Adipose tissue (tissue), 3 donors: Measurements from ENCODE around the gene STH. TPM values are rescaled to one million over a fixed set of nuclear protein-coding genes. Genes with fewer than 3 reads are reported as not detected.
"Not testable (repeated sequence)": the region's sequence is repeated elsewhere in the genome, so short reads cannot be mapped to it uniquely, and the experiment has no call there.

Experiments
- H3K27ac ChIP-seq: one replicate; pipeline ENCODE4 v1.5.1; 2013; ENCODE audit warnings: low read depth, low read length
- WGBS, 3 donors: extraction: QIAGEN DNeasy Blood & Tissue Kit; methylation state at CpG; one replicate each; pipeline ENCODE4 v1.1.7; 2013; 5-methylcytosine and 5-hydroxymethylcytosine counted together
- polyA plus RNA-seq, 3 donors: library from polyadenylated mRNA; stranded (reverse); fragments of 200-250 nt; gene quantifications; one replicate each; pipeline ENCODE4 v1.2.3, GENCODE V29; 2013
- donor health status: healthy with polysubstance abuse.
- donor health status: Bipolar disorder and iron deficiency.
- donor health status: healthy.

STH gene, protein sequence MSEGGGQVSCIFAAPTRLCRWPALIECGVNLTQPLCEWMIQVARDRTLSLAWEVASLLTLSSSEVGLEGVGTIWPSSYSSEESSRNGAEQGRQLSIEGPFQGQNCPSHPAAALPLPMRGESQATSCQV
- polyA plus RNA-seq, result not detected

DNA sequence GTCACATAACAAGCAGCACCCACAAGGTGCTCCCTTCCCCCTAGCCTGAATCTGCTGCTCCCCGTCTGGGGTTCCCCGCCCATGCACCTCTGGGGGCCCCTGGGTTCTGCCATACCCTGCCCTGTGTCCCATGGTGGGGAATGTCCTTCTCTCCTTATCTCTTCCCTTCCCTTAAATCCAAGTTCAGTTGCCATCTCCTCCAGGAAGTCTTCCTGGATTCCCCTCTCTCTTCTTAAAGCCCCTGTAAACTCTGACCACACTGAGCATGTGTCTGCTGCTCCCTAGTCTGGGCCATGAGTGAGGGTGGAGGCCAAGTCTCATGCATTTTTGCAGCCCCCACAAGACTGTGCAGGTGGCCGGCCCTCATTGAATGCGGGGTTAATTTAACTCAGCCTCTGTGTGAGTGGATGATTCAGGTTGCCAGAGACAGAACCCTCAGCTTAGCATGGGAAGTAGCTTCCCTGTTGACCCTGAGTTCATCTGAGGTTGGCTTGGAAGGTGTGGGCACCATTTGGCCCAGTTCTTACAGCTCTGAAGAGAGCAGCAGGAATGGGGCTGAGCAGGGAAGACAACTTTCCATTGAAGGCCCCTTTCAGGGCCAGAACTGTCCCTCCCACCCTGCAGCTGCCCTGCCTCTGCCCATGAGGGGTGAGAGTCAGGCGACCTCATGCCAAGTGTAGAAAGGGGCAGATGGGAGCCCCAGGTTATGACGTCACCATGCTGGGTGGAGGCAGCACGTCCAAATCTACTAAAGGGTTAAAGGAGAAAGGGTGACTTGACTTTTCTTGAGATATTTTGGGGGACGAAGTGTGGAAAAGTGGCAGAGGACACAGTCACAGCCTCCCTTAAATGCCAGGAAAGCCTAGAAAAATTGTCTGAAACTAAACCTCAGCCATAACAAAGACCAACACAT lies at the start of gene STH:
STH (plus strand) TSS at position 264 of the 913 bp plus-strand sequence; CDS start at position 294, 30 bp downstream.
- no peak within 1 kb of the TSS for H3K27ac ChIP-seq
- 70 to 83% (median 81%) methylated on average over 8 of the region's 8 CpGs for WGBS, 3 donors

DNA sequence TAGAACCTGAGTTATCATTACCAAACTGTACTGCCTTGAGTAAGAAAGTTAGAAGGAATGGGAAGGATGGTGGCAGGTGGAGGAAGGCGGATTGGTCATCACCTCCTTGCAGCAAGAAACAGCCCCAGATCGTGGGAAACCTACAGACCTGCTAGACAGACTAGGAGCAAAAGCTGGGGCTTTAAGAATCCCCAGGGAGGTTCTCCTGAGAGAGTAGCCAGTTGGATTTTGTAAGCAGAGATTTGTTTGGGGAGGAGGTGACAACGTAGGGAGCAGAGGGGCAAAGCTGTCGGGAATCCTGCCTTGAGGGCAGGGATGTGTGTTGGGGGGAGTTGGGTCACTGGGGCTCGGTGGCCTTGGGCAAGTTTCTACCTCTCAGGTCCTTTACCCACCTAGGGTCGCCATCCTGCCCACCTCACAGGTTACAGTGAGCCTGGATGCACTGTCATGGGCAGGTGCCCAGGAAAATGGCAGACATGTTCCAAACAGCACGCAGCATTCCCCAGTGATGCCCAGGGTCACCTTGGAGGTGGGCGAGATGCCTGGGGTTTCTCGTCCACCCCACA lies 49.2 kb upstream of the STH start:
- 73 to 82% (median 79%) methylated on average over 9 of the region's 9 CpGs for WGBS, 3 donors

DNA sequence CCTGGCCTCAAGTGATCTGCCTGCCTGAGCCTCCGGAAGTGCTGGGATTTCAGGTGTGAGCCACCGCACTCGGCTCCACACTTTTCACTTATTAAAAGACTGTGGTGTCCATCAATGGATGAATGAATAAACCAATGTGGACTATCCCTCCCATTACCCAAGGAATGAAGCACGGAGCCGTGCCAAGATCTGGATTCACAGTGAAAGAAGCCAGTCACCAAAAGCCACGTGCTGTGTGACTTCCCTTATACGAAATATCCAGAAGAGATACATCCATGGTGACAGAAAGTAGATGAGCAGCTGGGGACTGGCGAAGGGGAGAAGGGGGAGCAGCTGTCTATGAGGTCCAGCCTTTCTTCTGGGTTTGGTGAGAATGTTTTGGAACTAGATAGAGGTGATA lies 48.2 kb upstream of the STH start:
- no peak overlapping the region for H3K27ac ChIP-seq
- WGBS, 3 donors, result 79 to 90% (median 81%) methylated on average over 8 of the region's 8 CpGs

More for the DNA sequence above, 49.2 kb upstream of the STH start:
- no peak overlapping the region for H3K27ac ChIP-seq

DNA sequence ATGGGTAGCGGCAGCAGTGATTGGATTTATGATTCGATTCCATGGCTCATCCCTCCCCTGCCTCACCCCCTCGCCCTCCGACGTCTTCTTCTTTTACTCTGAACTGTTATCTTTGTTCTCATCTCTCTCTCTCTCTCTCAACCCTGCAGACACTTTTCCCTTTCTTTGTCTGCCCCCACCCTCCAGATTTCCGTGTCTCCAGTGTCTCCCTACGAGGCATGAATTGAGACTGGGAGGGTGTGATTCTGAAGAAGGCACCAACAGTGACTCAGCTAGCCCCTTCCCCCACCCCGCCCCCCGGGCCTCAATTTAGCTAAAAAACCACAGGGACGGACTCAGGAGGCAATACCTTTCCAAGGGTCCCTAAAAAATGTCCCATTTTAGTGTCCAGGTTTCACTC lies 47.6 kb upstream of the STH start:
- no peak overlapping the region for H3K27ac ChIP-seq
- 57 to 70% (median 60%) methylated on average over 10 of the region's 10 CpGs for WGBS, 3 donors

DNA sequence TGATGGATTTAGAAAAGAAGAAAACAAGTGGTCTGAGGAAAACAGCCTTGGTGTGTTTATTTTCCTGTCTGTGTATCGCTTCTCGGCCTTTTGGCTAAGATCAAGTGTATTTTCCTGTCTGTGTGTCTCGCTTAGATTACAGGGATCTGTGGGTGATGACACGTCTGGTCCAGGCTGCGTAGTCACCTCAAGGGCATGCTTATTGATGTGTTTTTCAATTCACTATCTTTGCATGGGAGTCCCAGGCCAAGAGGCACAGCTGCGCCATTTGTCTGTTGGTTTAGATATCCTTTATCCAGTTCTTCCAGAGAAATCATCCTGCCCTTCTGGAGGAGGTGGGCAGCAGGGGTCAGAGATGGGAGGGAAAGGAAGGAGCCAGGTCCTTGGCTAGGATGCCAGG lies 47.1 kb upstream of the STH start:
- 72 to 84% (median 77%) methylated on average over 6 of the region's 6 CpGs for WGBS, 3 donors
- no peak overlapping the region for H3K27ac ChIP-seq

DNA sequence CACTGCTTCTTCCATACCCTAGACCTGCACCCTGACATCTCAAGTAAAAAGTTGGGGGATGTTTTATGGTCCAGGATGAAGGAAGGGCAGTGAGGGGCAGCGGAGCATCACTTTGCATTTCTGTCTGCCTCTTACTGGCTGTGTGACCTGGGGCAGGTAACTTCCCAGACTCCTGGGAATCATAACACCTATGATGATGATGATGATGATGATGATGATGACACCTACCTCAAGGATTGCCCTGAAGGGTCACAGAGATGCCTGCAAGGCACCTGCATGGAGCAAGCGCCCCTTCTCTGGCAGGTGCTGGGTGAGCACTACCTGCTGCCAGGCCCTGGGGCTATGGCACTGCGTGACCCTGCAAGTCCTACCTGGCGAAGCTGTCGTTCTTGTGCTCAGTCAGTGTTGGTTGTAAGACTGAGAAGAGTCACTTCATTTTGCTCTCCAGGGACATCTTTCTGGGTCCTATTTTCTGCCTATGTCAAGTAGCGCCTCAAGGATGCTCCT lies 46.2 kb upstream of the STH start:
- no peak overlapping the region for H3K27ac ChIP-seq
- WGBS, 3 donors, result 87 to 97% (median 95%) methylated on average over 6 of the region's 6 CpGs

DNA sequence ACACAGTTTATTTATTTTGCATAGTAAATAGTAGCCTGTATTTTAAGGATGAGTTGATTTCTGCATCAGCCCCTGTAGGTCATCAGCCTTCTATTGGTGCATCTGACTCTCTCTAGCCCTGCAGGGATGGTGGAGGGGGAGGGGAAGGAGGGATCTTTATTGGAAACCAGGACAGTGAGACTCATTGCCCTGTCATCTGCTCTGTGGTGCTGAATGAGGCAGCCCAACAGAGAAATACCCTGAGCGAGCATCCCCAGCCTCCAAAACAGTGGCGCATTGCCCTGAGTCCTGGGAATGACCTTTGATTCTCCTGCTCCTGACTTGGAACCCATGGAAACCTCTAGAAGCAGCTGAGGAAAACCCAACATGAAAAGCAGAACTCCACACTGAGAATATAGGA lies 45.5 kb upstream of the STH start:
- H3K27ac ChIP-seq, result no peak overlapping the region
- 65 to 94% (median 85%) methylated on average over 2 of the region's 2 CpGs for WGBS, 3 donors

DNA sequence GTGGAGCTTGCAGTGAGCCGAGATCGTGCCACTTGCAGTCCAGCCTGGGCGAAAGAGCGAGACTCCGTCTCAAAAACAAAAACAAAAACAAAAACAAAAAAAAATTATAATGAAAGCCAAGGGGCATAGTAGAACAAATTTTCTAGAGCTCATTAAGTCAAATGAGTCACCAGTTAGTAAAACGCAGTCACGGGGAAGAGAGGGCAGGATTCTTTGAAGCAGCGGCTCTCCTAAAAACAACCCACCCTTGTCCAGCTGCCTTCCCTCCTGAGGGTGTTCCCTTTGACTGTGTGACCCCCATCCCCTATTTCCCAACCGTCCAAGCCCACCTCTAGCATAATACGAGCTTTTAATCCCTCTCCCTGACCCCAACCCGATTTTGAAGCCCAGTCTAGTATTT lies 44.1 kb upstream of the STH start:
- 80 to 85% (median 84%) methylated on average over 11 of the region's 11 CpGs for WGBS, 3 donors
- no peak overlapping the region for H3K27ac ChIP-seq

DNA sequence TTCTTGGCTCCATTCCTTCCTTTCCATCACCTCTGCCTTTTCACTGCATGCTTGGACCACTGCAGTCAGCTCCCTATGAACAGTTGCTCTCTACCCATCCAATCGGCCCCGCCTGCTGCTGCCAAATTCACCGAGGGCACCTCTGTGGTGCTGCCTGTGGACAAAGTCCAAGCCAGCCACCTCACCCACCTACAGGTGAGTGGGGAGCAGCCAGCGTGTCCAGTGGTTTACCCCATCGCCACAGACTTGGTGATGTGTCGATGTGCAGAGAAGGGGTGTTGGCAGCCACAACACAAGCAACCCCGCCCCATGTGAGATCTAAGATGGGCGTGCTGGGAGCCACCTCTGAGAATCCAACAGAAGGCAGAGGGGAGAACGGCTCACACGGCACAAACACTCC lies 43.7 kb upstream of the STH start:
- 82 to 87% (median 84%) methylated on average over 10 of the region's 10 CpGs for WGBS, 3 donors
- no peak overlapping the region for H3K27ac ChIP-seq

DNA sequence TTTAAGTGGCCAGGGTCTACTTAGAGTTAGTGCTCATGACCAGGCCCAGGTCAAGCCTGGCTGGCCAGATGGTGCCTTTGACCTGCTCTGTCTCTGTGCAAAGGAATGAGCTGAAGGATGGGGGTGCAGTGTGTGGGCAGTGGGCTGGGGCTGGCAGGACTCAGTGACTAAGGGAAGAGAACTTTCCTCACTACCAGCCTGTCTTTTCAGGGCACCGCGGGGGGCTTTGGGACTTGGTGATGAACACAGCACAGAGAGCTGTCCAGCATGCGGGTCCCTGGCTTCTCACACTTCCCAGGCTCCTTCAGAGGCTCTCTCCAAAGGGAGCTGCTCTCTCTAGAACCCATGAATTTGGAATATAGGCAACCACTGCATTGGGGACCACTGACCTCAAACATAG lies 43.0 kb upstream of the STH start:
- WGBS, 3 donors, result 88 to 91% (median 91%) methylated on average over 3 of the region's 3 CpGs

DNA sequence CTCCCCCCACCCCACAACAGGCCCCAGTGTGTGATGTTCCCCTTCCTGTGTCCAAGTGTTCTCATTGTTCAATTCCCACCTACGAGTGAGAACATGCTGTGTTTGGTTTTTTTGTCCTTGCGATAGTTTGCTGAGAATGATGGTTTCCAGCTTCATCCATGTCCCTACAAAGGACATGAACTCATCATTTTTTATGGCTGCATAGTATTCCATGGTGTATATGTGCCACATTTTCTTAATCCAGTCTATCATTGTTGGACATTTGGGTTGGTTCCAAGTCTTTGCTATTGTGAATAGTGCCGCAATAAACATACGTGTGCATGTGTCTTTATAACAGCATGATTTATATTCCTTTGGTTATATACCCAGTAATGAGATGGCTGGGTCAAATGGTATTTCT lies 42.3 kb upstream of the STH start:
- not testable (repeated sequence) for H3K27ac ChIP-seq
- 90 to 92% (median 92%) methylated on average over 4 of the region's 4 CpGs for WGBS, 3 donors

More for the DNA sequence above, 43.0 kb upstream of the STH start:
- H3K27ac ChIP-seq, result no peak overlapping the region

DNA sequence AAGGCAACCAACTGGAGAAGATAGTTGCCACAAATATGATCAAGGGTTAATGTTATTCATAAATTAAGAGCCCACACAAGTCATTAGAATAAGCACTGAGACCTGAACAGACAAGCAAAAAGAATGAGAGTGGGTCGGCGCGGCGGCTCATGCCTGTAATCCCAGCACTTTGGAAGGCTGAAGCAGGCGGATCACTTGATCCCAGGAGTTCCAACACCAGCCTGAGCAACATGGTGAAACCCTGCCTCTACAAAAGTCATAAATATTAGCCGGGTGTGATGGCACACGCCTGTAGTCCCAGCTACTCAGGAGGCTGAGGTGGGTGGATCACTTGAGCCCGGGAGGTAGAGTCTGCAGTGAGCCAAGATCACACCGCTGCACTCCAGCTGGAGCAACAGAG lies 40.7 kb upstream of the STH start:
- WGBS, 3 donors, result 93 to 98% (median 94%) methylated on average over 9 of the region's 9 CpGs
- H3K27ac ChIP-seq, result no peak overlapping the region

DNA sequence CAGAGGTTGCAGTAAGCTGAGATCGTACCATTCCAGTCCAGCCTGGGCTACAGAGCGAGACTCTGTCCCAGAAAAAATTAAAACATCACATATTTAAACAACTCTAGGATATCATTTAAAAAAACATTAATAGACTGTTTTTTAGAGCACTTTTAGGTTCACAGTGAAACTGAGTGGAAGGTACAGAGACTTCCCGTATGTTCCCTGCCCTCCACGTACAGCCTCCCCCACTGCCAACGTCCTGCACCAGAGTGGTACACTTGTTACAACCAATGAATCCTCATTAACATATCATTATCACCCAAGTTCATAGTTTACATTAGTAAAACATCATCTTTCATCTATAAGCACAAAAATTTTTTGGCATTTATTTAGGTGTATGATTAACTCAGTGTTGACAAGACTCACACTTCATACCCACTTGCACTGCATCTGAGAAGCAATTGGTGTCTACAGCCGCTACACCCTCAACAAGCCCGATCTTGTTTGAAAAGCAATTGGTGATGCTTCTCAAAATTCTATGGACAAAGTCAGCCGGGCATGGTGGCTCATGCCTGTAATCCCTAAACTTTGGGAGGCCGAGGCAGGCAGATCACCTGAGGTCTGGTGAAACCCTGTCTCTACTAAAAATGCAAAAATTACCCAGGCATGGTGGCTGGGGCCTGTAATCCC lies 39.9 kb upstream of the STH start:
- 85 to 88% (median 86%) methylated on average over 9 of the region's 9 CpGs for WGBS, 3 donors

DNA sequence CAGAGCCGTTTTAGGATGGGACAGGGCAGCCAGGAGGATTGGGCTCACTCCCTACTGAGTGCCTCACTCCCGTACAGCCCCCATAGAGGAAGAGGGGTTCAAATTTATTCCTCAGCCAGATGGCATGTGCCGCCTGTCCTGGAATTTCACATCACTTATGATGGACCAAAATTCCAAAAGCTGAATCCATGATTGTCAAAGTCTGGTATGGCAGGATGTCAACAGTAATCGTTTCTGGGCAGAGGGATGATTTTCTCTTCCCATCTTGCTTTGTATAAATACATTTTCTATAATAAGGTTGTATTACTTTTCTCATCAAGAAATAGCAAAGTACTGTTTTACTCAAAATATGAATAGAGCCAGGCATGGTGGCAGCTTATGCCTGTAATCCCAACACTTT lies 38.7 kb upstream of the STH start:
- no peak overlapping the region for H3K27ac ChIP-seq
- 74 to 84% (median 78%) methylated on average over 4 of the region's 4 CpGs for WGBS, 3 donors

More for the DNA sequence above, 39.9 kb upstream of the STH start:
- no peak overlapping the region for H3K27ac ChIP-seq

DNA sequence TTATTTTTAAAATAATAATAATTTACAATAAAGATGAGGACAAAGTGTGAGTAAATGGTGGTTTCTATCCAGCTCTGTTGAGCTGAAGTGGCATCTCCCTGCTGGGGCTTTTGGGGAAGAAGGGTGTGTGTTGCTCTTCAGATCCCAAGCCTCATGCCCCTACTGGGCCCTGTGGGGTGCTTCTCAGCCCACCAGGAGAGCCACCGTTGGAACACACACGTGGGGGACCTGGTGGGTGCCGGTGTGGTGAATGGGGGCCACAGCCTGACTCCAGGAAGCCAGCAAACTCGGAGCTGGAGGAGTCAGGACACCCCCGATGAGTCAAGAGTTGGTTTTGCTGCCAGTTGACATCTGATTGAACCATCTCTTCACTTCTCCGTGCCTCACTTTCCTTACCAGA lies 37.8 kb upstream of the STH start:
- no peak overlapping the region for H3K27ac ChIP-seq

DNA sequence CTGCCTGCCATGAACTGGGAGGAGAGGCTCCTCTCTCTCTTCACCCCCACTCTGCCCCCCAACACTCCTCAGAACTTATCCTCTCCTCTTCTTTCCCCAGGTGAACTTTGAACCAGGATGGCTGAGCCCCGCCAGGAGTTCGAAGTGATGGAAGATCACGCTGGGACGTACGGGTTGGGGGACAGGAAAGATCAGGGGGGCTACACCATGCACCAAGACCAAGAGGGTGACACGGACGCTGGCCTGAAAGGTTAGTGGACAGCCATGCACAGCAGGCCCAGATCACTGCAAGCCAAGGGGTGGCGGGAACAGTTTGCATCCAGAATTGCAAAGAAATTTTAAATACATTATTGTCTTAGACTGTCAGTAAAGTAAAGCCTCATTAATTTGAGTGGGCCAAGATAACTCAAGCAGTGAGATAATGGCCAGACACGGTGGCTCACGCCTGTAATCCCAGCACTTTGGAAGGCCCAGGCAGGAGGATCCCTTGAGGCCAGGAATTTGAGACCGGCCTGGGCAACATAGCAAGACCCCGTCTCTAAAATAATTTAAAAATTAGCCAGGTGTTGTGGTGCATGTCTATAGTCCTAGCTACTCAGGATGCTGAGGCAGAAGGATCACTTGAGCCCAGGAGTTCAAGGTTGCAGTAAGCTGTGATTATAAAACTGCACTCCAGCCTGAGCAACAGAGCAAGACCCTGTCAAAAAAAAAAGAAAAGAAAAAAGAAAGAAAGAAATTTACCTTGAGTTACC lies 36.7 kb upstream of the STH start:
- no peak overlapping the region for H3K27ac ChIP-seq
- 89 to 93% (median 91%) methylated on average over 12 of the region's 12 CpGs for WGBS, 3 donors

More for the DNA sequence above, 37.8 kb upstream of the STH start:
- WGBS, 3 donors, result 73 to 79% (median 75%) methylated on average over 6 of the region's 6 CpGs

DNA sequence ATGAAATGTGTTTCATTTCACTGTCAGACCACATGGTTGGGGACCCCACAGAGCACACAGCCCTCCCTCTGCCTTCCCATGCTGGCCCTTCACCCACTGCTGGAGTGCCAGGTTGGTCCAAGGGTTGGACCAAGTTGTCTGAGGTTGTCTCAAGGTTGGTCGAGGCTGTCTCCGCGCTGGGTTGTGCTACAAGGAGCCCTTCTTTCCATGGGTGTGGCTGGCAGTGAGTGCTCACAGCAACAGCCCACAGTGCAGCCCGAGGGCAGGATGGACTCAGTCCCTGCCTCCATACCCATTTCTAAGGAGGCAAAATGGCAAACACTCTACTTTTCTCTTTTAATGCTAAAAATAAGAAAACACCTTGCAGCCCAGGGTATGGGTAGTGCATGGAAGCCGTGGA lies 35.8 kb upstream of the STH start:
- H3K27ac ChIP-seq, result no peak overlapping the region
- WGBS, 3 donors, result 88 to 90% (median 89%) methylated on average over 5 of the region's 5 CpGs

DNA sequence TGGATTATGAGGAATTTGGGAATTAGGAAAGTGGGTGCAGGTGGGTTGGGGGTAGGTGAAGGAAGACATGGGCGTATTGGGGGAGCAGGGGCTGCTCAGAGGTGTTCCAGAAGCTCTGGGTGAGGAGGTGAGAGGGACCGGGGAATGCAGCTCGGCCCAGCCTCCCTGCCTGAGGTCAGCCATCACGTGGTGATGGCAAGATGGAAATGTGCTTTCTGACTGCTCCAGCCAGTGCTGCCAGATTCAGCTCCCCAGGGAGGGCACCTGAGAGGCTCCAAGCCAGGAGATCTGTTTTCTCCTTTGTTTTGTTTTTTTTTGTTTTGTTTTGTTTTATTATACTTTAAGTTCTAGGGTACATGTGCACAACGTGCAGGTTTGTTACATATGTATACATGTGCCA lies 35.2 kb upstream of the STH start:
- 66 to 70% (median 68%) methylated on average over 5 of the region's 5 CpGs for WGBS, 3 donors
- H3K27ac ChIP-seq, result no peak overlapping the region
